Measurements from ENCODE around the gene VASH2.

- TF ChIP-seq POLR2AphosphoS5 (IDR thresholded peaks at IDR 0.05) (no peak), POLR2A (IDR thresholded peaks at IDR 0.05) (no peak)
Observed at GRCh38 chr1:212930986-212931678, 19.2 kb upstream of the VASH2 start.
